ENCODE results near the gene SEMA3D.

The SEMA3D gene

GRCh38 chr7:85184599-85185423 lies 2.0 kb downstream of the SEMA3D start:
- no peak for DNase-seq (ENCODE audit: low spot score)

GRCh38 chr7:85183296-85183695 lies 3.6 kb downstream of the SEMA3D start:
- no peak for DNase-seq (ENCODE audit: low spot score)

- DNase-seq (ENCODE audit: low spot score), result no peak
These were observed 8.1 kb downstream of the SEMA3D start for GRCh38 chr7:85178531-85179298.

- DNase-seq (ENCODE audit: low spot score), result no peak
These were observed 9.5 kb downstream of the SEMA3D start for GRCh38 chr7:85177316-85177715.

GRCh38 chr7:85176197-85176596 lies 10.7 kb downstream of the SEMA3D start:
- no peak for DNase-seq (ENCODE audit: low spot score)

- no peak for DNase-seq (ENCODE audit: low spot score)
These were observed 11.6 kb downstream of the SEMA3D start for GRCh38 chr7:85175217-85175616.

GRCh38 chr7:85172530-85172941 lies 14.3 kb downstream of the SEMA3D start:
- DNase-seq (ENCODE audit: low spot score), result peak; percentile 54

- DNase-seq (ENCODE audit: low spot score), result no peak
These were observed 19.2 kb downstream of the SEMA3D start for GRCh38 chr7:85167636-85168035.

GRCh38 chr7:85165263-85165662 lies 21.6 kb downstream of the SEMA3D start:
- DNase-seq (ENCODE audit: low spot score), result no peak

- DNase-seq (ENCODE audit: low spot score), result no peak
These were observed 22.5 kb downstream of the SEMA3D start for GRCh38 chr7:85164376-85164775.

GRCh38 chr7:85162721-85163120 lies 24.1 kb downstream of the SEMA3D start:
- no peak for DNase-seq (ENCODE audit: low spot score)

GRCh38 chr7:85160223-85160622 lies 26.6 kb downstream of the SEMA3D start:
- no peak for DNase-seq (ENCODE audit: low spot score)

GRCh38 chr7:85159003-85159402 lies 27.9 kb downstream of the SEMA3D start:
- DNase-seq (ENCODE audit: low spot score), result no peak

GRCh38 chr7:85156661-85157208 lies 30.1 kb downstream of the SEMA3D start:
- no peak for DNase-seq (ENCODE audit: low spot score)

- DNase-seq (ENCODE audit: low spot score), result no peak
These were observed 32.4 kb downstream of the SEMA3D start for GRCh38 chr7:85154282-85154937.

GRCh38 chr7:85153715-85154114 lies 33.1 kb downstream of the SEMA3D start:
- DNase-seq (ENCODE audit: low spot score), result no peak

GRCh38 chr7:85150624-85151023 lies 36.2 kb downstream of the SEMA3D start:
- no peak for DNase-seq (ENCODE audit: low spot score)

- no peak for DNase-seq (ENCODE audit: low spot score)
These were observed 42.1 kb downstream of the SEMA3D start for GRCh38 chr7:85144771-85145170.

GRCh38 chr7:85135977-85136376 lies 50.9 kb downstream of the SEMA3D start:
- no peak for DNase-seq (ENCODE audit: low spot score)

GRCh38 chr7:85133560-85133959 lies 53.3 kb downstream of the SEMA3D start:
- DNase-seq (ENCODE audit: low spot score), result no peak

GRCh38 chr7:85133006-85133405 lies 53.9 kb downstream of the SEMA3D start:
- no peak for DNase-seq (ENCODE audit: low spot score)

GRCh38 chr7:85130702-85131101 lies 56.2 kb downstream of the SEMA3D start:
- no peak for DNase-seq (ENCODE audit: low spot score)

Data from globus pallidus (tissue), 1 donor.